HepG2 (cell line): ENCODE measurements around the gene EEF1AKMT4. TPM values are rescaled to one million over a fixed set of nuclear protein-coding genes. Genes with fewer than 3 reads are reported as not detected.

ENCODE experiments used
- BCL6 ChIP-seq: IDR thresholded peaks from 2 replicates; pipeline ENCODE4 v1.6.1; 2016; ENCODE audit warnings: missing genetic modification reagents, missing compliant biosample characterization
- DDIT3 ChIP-seq: sonication (generic); formaldehyde crosslinking; IDR thresholded peaks from 2 replicates; pipeline ENCODE4 v1.4.0; 2020; ENCODE audit warnings: mild to moderate bottlenecking, missing genetic modification reagents
- KDM6A ChIP-seq: IDR thresholded peaks from 2 replicates; pipeline ENCODE4 v1.6.1; 2016; ENCODE audit warnings: low read depth
- KIAA2018 ChIP-seq: sonication (generic); formaldehyde crosslinking; IDR thresholded peaks from 2 replicates; pipeline ENCODE4 v1.5.0; 2020; ENCODE audit warnings: mild to moderate bottlenecking, missing genetic modification reagents, borderline replicate concordance
- KLF16 ChIP-seq, 2 experiments: sonication (generic) in 1 of 2; formaldehyde crosslinking in 1 of 2; IDR thresholded peaks; 2 replicates each; pipeline versions ENCODE4 v1.6.1 to v1.8.0; 2016 to 2023; ENCODE audit warnings: missing genetic modification reagents in 2 of 2, missing compliant biosample characterization in 1 of 2
- NFATC3 ChIP-seq: sonication (generic); formaldehyde crosslinking; IDR thresholded peaks from 2 replicates; pipeline ENCODE4 v1.5.1; 2020; ENCODE audit warnings: mild to moderate bottlenecking, missing genetic modification reagents
- NFIC ChIP-seq: IDR thresholded peaks from 2 replicates; pipeline ENCODE4 v1.6.1; 2012; ENCODE audit warnings: mild to moderate bottlenecking, low read length, inconsistent platforms
- ZNF724P ChIP-seq: sonication (generic); formaldehyde crosslinking; IDR thresholded peaks from 2 replicates; pipeline ENCODE4 v1.8.0; 2022; ENCODE audit warnings: missing genetic modification reagents, borderline replicate concordance
- ZNF792 ChIP-seq: IDR thresholded peaks from 2 replicates; pipeline ENCODE4 v1.6.1; 2016
- polyA plus RNA-seq, 8 experiments: library from polyadenylated mRNA; depleted of rRNA in 3 of 8; stranded (reverse) in 7 of 8; unstranded in 1 of 8; fragments of >200 nt; fragmentation: Illumina TruSeq in 4 of 8; extraction: Trizol in 4 of 8; gene quantifications; 2 replicates each; pipeline versions ENCODE4 v1.2.1 to v1.2.3, GENCODE V29; 2011 to 2016; ENCODE audit warnings: low read depth in 4 of 8, missing spikeins in 1 of 8, mixed read lengths in 1 of 8; ENCODE audit not compliant: insufficient read depth in 1 of 8
- total RNA-seq, 5 experiments: library from RNA; depleted of rRNA; stranded (reverse); fragments of >200 nt; fragmentation: Illumina TruSeq; extraction: Trizol; gene quantifications; 2 replicates each; pipeline ENCODE4 v1.2.3, GENCODE V29; 2016; ENCODE audit warnings: low read depth in 1 of 5
- TF ChIP-seq, protein P1 (sequence below): sonication (generic); formaldehyde crosslinking; IDR thresholded peaks from 2 replicates; pipeline ENCODE4 v1.4.0; 2020; ENCODE audit warnings: mild to moderate bottlenecking, low read depth, missing genetic modification reagents
- TF ChIP-seq, protein P2 (sequence below): sonication (generic); formaldehyde crosslinking; IDR thresholded peaks from 2 replicates; pipeline ENCODE4 v1.4.0; 2020; ENCODE audit warnings: missing genetic modification reagents, borderline replicate concordance

EEF1AKMT4 gene
- total and polyA plus RNA-seq, 2 of the 13 experiments (the other 11 are each of a cell fraction or from before 2014, with no cell fraction given) = 13.1 to 15.8 TPM

GRCh38 chr3:184248454-184249411, 739 bp upstream of the EEF1AKMT4 start, which contains the start of gene ALG3 (continued):
- TF ChIP-seq ZNF792 = peak; percentile 41; the same call in 1 of the 2 replicates
- TF ChIP-seq, protein P1, sequence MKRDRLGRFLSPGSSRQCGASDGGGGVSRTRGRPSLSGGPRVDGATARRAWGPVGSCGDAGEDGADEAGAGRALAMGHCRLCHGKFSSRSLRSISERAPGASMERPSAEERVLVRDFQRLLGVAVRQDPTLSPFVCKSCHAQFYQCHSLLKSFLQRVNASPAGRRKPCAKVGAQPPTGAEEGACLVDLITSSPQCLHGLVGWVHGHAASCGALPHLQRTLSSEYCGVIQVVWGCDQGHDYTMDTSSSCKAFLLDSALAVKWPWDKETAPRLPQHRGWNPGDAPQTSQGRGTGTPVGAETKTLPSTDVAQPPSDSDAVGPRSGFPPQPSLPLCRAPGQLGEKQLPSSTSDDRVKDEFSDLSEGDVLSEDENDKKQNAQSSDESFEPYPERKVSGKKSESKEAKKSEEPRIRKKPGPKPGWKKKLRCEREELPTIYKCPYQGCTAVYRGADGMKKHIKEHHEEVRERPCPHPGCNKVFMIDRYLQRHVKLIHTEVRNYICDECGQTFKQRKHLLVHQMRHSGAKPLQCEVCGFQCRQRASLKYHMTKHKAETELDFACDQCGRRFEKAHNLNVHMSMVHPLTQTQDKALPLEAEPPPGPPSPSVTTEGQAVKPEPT (CRISPR knock-in tag) = no peak
- TF ChIP-seq BCL6 (CRISPR knock-in tag) = peak; percentile 54
- TF ChIP-seq KDM6A = no peak
- peak in 1 of 2 experiments; percentile 40; a peak in 1 of 4 replicates for TF ChIP-seq KLF16 (CRISPR knock-in tag; IDR thresholded peaks at IDR 0.05)
- TF ChIP-seq KIAA2018 (CRISPR knock-in tag) = 0 out of 2 replicates have a peak, but pooled peaks have one; percentile 18
- peak; percentile 19; the same call in 1 of the 2 replicates for TF ChIP-seq NFIC
- TF ChIP-seq, protein P2, sequence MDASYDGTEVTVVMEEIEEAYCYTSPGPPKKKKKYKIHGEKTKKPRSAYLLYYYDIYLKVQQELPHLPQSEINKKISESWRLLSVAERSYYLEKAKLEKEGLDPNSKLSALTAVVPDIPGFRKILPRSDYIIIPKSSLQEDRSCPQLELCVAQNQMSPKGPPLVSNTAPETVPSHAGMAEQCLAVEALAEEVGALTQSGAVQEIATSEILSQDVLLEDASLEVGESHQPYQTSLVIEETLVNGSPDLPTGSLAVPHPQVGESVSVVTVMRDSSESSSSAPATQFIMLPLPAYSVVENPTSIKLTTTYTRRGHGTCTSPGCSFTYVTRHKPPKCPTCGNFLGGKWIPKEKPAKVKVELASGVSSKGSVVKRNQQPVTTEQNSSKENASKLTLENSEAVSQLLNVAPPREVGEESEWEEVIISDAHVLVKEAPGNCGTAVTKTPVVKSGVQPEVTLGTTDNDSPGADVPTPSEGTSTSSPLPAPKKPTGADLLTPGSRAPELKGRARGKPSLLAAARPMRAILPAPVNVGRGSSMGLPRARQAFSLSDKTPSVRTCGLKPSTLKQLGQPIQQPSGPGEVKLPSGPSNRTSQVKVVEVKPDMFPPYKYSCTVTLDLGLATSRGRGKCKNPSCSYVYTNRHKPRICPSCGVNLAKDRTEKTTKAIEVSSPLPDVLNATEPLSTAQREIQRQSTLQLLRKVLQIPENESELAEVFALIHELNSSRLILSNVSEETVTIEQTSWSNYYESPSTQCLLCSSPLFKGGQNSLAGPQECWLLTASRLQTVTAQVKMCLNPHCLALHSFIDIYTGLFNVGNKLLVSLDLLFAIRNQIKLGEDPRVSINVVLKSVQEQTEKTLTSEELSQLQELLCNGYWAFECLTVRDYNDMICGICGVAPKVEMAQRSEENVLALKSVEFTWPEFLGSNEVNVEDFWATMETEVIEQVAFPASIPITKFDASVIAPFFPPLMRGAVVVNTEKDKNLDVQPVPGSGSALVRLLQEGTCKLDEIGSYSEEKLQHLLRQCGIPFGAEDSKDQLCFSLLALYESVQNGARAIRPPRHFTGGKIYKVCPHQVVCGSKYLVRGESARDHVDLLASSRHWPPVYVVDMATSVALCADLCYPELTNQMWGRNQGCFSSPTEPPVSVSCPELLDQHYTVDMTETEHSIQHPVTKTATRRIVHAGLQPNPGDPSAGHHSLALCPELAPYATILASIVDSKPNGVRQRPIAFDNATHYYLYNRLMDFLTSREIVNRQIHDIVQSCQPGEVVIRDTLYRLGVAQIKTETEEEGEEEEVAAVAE (CRISPR knock-in tag) = peak; percentile 52; the same call in 1 of the 2 replicates
- TF ChIP-seq ZNF724P (CRISPR knock-in tag) = no peak; the same call in 1 of the 2 replicates
- no peak for TF ChIP-seq DDIT3
- no peak for TF ChIP-seq NFATC3
